Neural cell (in vitro differentiated cells): ENCODE data around the gene CALHM6.

Experiments
- EP300 ChIP-seq: fragments of 450-650 bp; conservative IDR thresholded peaks from 2 replicates; pipeline ENCODE4 v1.6.1; 2014; ENCODE audit warnings: antibody characterized with exemption, mild to moderate bottlenecking, moderate library complexity; ENCODE audit not compliant: poor library complexity, severe bottlenecking
- EZH2 ChIP-seq: fragments of 200-600, 300-800 bp; shearing (Covaris generic), sonication (generic); IDR thresholded peaks from 2 replicates; pipeline ENCODE4 v1.6.1; 2014; ENCODE audit warnings: antibody characterized with exemption, low read length, borderline replicate concordance, mild to moderate bottlenecking; ENCODE audit not compliant: insufficient read depth, poor library complexity, severe bottlenecking
- POLR2AphosphoS5 ChIP-seq: IDR thresholded peaks from 2 replicates; pipeline ENCODE4 v1.6.1; 2012
- RAD21 ChIP-seq: fragments of 450-650 bp; conservative IDR thresholded peaks from 2 replicates; pipeline ENCODE4 v1.6.1; 2014; ENCODE audit warnings: antibody characterized with exemption, mild to moderate bottlenecking, moderate library complexity
- TAF1 ChIP-seq: IDR thresholded peaks from 2 replicates; pipeline ENCODE4 v1.6.1; 2012; ENCODE audit warnings: low read depth
- TF ChIP-seq, protein P1 (sequence below): fragments of 450-650 bp; IDR thresholded peaks from 2 replicates; pipeline ENCODE4 v1.5.1; 2014; ENCODE audit warnings: antibody characterized with exemption, mild to moderate bottlenecking, moderate library complexity; ENCODE audit not compliant: poor library complexity, severe bottlenecking
- TF ChIP-seq, protein P2 (sequence below): IDR thresholded peaks from 2 replicates; pipeline ENCODE4 v1.6.1; 2012; ENCODE audit warnings: borderline replicate concordance

DNA sequence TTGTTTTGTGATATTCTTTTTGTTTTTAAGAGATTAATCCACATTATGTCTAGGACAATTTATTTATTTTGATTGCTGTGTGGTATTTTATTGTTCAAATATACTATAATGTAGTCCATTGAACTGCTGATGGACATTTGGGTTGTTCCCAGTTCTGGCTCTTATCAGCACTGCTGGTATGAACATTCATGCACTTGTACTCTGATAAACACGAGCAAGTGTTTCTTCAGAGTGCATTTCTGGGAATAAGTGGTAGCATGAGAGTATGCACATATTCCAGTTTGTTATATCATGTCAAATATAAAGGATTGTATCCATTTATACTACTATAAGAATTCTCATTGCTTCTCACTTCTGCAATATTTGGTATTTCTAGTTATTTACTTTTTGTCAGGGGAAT, 7.1 kb downstream of the CALHM6 start:
- TF ChIP-seq, protein P1, sequence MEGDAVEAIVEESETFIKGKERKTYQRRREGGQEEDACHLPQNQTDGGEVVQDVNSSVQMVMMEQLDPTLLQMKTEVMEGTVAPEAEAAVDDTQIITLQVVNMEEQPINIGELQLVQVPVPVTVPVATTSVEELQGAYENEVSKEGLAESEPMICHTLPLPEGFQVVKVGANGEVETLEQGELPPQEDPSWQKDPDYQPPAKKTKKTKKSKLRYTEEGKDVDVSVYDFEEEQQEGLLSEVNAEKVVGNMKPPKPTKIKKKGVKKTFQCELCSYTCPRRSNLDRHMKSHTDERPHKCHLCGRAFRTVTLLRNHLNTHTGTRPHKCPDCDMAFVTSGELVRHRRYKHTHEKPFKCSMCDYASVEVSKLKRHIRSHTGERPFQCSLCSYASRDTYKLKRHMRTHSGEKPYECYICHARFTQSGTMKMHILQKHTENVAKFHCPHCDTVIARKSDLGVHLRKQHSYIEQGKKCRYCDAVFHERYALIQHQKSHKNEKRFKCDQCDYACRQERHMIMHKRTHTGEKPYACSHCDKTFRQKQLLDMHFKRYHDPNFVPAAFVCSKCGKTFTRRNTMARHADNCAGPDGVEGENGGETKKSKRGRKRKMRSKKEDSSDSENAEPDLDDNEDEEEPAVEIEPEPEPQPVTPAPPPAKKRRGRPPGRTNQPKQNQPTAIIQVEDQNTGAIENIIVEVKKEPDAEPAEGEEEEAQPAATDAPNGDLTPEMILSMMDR, result no peak
- no peak for TF ChIP-seq EP300
- TF ChIP-seq POLR2AphosphoS5, result no peak
- no peak for TF ChIP-seq TAF1
- no peak for TF ChIP-seq EZH2
- TF ChIP-seq RAD21, result no peak
- TF ChIP-seq, protein P2, sequence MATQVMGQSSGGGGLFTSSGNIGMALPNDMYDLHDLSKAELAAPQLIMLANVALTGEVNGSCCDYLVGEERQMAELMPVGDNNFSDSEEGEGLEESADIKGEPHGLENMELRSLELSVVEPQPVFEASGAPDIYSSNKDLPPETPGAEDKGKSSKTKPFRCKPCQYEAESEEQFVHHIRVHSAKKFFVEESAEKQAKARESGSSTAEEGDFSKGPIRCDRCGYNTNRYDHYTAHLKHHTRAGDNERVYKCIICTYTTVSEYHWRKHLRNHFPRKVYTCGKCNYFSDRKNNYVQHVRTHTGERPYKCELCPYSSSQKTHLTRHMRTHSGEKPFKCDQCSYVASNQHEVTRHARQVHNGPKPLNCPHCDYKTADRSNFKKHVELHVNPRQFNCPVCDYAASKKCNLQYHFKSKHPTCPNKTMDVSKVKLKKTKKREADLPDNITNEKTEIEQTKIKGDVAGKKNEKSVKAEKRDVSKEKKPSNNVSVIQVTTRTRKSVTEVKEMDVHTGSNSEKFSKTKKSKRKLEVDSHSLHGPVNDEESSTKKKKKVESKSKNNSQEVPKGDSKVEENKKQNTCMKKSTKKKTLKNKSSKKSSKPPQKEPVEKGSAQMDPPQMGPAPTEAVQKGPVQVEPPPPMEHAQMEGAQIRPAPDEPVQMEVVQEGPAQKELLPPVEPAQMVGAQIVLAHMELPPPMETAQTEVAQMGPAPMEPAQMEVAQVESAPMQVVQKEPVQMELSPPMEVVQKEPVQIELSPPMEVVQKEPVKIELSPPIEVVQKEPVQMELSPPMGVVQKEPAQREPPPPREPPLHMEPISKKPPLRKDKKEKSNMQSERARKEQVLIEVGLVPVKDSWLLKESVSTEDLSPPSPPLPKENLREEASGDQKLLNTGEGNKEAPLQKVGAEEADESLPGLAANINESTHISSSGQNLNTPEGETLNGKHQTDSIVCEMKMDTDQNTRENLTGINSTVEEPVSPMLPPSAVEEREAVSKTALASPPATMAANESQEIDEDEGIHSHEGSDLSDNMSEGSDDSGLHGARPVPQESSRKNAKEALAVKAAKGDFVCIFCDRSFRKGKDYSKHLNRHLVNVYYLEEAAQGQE, result no peak
